Measurements from ENCODE around the gene TCTA.

GRCh38 chr3:49362561-49362960, 49.7 kb upstream of the TCTA start:
- no peak for TF ChIP-seq FOXM1 (IDR thresholded peaks at IDR 0.05; ENCODE audit: borderline replicate concordance)
- TF ChIP-seq TARDBP (IDR thresholded peaks at IDR 0.05): no peak
- no peak for TF ChIP-seq ZNF384 (IDR thresholded peaks at IDR 0.05)

Data from HEK293T (cell line).